CD14-positive monocyte (primary cell): ENCODE measurements around the gene RDH14. TPM values are rescaled to one million over a fixed set of nuclear protein-coding genes. Genes with fewer than 3 reads are reported as not detected.
A peak's percentile ranks its signal among the peaks of the same experiment; 100 is the strongest.

Source experiments
- DNase-seq, 3 donors: peaks; one replicate each; pipeline ENCODE4 v3.0.0-alpha.2; 2011 to 2022
- H2AFZ ChIP-seq: 2 replicates; pipeline ENCODE4 v1.6.0; 2012; ENCODE audit warnings: mild to moderate bottlenecking, low read depth, low read length, inconsistent platforms; ENCODE audit not compliant: insufficient read depth, poor library complexity, severe bottlenecking
- H3K27ac ChIP-seq, 2 donors: 1 replicate in 1 of 2; 2 replicates in 1 of 2; pipeline ENCODE4 v1.5.1; 2012 to 2013; ENCODE audit warnings: low read length in 2 of 2, control low read depth in 1 of 2, inconsistent platforms in 1 of 2, low read depth in 1 of 2, mild to moderate bottlenecking in 1 of 2
- H3K27me3 ChIP-seq, 2 donors: one replicate each; pipeline versions ENCODE4 v1.6.0 to v1.6.1; 2011 to 2013; ENCODE audit warnings: low read length in 2 of 2; ENCODE audit not compliant: control insufficient read depth in 2 of 2, insufficient read depth in 2 of 2
- H3K36me3 ChIP-seq, 2 donors: replicated peaks in 1 of 2; 1 replicate in 1 of 2; 2 replicates in 1 of 2; pipeline versions ENCODE4 v1.5.1 to v1.6.1; 2012 to 2013; ENCODE audit warnings: low read length in 2 of 2, control low read depth in 1 of 2, inconsistent platforms in 1 of 2, mild to moderate bottlenecking in 1 of 2; ENCODE audit not compliant: insufficient read depth in 2 of 2, control insufficient read depth in 1 of 2
- H3K4me1 ChIP-seq, 2 donors: 1 replicate in 1 of 2; 2 replicates in 1 of 2; pipeline versions ENCODE4 v1.5.1 to v1.6.1; 2012 to 2013; ENCODE audit warnings: low read length in 2 of 2, control low read depth in 1 of 2, inconsistent platforms in 1 of 2, mild to moderate bottlenecking in 1 of 2, moderate library complexity in 1 of 2; ENCODE audit not compliant: insufficient read depth in 2 of 2, control insufficient read depth in 1 of 2
- H3K4me2 ChIP-seq: replicated peaks from 2 replicates; pipeline ENCODE3; 2012; ENCODE audit warnings: low read length, moderate library complexity, mild to moderate bottlenecking; ENCODE audit not compliant: poor library complexity, severe bottlenecking; ENCODE audit errors: extremely low read depth
- H3K4me3 ChIP-seq, 3 experiments: fragments of 200-600 bp in 1 of 3; sonication (generic) in 1 of 3; replicated peaks in 1 of 3; 1 replicate in 2 of 3; 2 replicates in 1 of 3; pipeline ENCODE4 v1.5.1; 2011 to 2013; ENCODE audit warnings: low read length in 3 of 3, mild to moderate bottlenecking in 3 of 3, control low read depth in 2 of 3, low read depth in 2 of 3, inconsistent platforms in 1 of 3, moderate library complexity in 1 of 3
- H3K79me2 ChIP-seq: 2 replicates; pipeline ENCODE4 v1.6.0; 2012; ENCODE audit warnings: mild to moderate bottlenecking, control low read depth, inconsistent platforms, low read length, moderate library complexity; ENCODE audit not compliant: insufficient read depth
- H3K9ac ChIP-seq: 2 replicates; pipeline ENCODE4 v1.6.0; 2017; ENCODE audit warnings: low read length, mild to moderate bottlenecking; ENCODE audit not compliant: insufficient read depth, poor library complexity, severe bottlenecking
- H3K9me3 ChIP-seq, 2 donors: replicated peaks in 1 of 2; 1 replicate in 1 of 2; 2 replicates in 1 of 2; pipeline versions ENCODE4 v1.5.1 to v1.6.1; 2012 to 2013; ENCODE audit warnings: low read length in 2 of 2, control low read depth in 1 of 2; ENCODE audit not compliant: control insufficient read depth in 1 of 2, insufficient read depth in 1 of 2
- H4K20me1 ChIP-seq: 2 replicates; pipeline ENCODE4 v1.6.0; 2012; ENCODE audit warnings: mild to moderate bottlenecking, low read length, control low read depth, moderate library complexity; ENCODE audit not compliant: insufficient read depth
- H3K27ac Mint-ChIP-seq, 7 donors: one replicate each; pipeline ENCODE4 v1.8.0; 2020; ENCODE audit warnings: mild to moderate bottlenecking in 7 of 7, mixed read lengths in 7 of 7, moderate library complexity in 6 of 7, inconsistent platforms in 2 of 7
- H3K27me3 Mint-ChIP-seq, 3 donors: one replicate each; pipeline ENCODE4 v1.8.0; 2021 to 2022; ENCODE audit warnings: low read depth in 3 of 3, mild to moderate bottlenecking in 3 of 3, mixed read lengths in 3 of 3, moderate library complexity in 3 of 3, inconsistent platforms in 1 of 3
- H3K36me3 Mint-ChIP-seq, 2 donors: one replicate each; pipeline ENCODE4 v1.8.0; 2020; ENCODE audit warnings: mixed read lengths in 2 of 2, inconsistent platforms in 1 of 2, mild to moderate bottlenecking in 1 of 2
- H3K4me1 Mint-ChIP-seq: one replicate; pipeline ENCODE4 v1.8.0; 2020; ENCODE audit warnings: mild to moderate bottlenecking, mixed read lengths
- H3K4me3 Mint-ChIP-seq, 2 donors: one replicate each; pipeline ENCODE4 v1.8.0; 2020; ENCODE audit warnings: mild to moderate bottlenecking in 2 of 2, mixed read lengths in 2 of 2, moderate library complexity in 1 of 2
- H3K9me3 Mint-ChIP-seq, 7 donors: one replicate each; pipeline ENCODE4 v1.8.0; 2020 to 2022; ENCODE audit warnings: mixed read lengths in 7 of 7, mild to moderate bottlenecking in 6 of 7, moderate library complexity in 6 of 7, inconsistent platforms in 2 of 7
- WGBS: methylation state at CpG from one replicate; pipeline ENCODE4 v1.1.5; 2013; ENCODE audit warnings: missing lambda C conversion rate; ENCODE audit not compliant: insufficient coverage; 5-methylcytosine and 5-hydroxymethylcytosine counted together
- intact Hi-C, 2 donors: fragments of 100-400 bp; cut with micrococcal nuclease; formaldehyde crosslinking; loops; one replicate each; pipeline versions ENCODE4 v1.15.0 to v1.15.1; 2023
- polyA plus RNA-seq, 3 donors: library from polyadenylated mRNA; depleted of rRNA in 1 of 3; unstranded in 2 of 3; stranded (reverse) in 1 of 3; fragments of 300-500 nt in 2 of 3; fragments of >200 nt in 1 of 3; fragmentation: Illumina TruSeq in 2 of 3; gene quantifications; 1 replicate in 2 of 3; 2 replicates in 1 of 3; pipeline ENCODE4 v1.2.3, GENCODE V29; 2012 to 2021
- TF ChIP-seq, protein P1 (sequence below): fragments of 200-600 bp; IDR thresholded peaks from one replicate; pipeline ENCODE4 v1.8.0; 2022; ENCODE audit warnings: antibody characterized with exemption, mild to moderate bottlenecking

The RDH14 gene
- polyA plus RNA-seq, 3 donors = 5.5 to 16.3 (median 14.3) TPM

DNA sequence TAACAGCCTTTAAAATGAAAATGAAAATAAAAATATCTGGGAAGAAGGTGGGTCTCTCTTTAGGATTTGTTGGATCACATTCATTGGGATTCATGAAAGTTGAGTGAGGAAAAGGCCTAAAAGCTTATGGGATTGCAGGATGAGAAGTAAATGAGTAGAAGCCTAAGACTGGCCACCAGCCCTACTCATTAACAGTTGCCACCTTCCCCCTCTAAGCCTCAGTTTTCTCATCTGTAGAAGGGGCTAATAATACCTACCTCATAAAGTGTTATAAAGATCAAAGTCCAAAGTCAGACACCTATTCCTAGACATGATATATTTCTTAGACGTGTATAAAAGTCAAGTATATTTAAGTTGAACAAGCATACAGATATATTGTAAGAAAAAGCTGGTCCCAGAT lies 23.8 kb downstream of the RDH14 start:
- Mint-ChIP-seq H3K4me3 (no peak overlapping the region), H3K36me3 (no peaks in the 10 kb centered on the region), H3K9me3 (peaks cover 0 to 4% (median 0%) of the 10 kb centered on the region in 7 donors), H3K27me3 (peaks cover 4 to 7% (median 4%) of the 10 kb centered on the region in 3 donors), H3K4me1 (no peaks in the 10 kb centered on the region), H3K27ac (no peak overlapping the region)
- no peak overlapping the region for H3K9ac ChIP-seq
- no peaks in the 10 kb centered on the region for H3K4me1 ChIP-seq
- no peak overlapping the region for H3K27ac ChIP-seq
- peaks cover 0 to 3% of the 10 kb centered on the region in 2 donors for H3K27me3 ChIP-seq
- H3K9me3 ChIP-seq = no peaks in the 10 kb centered on the region
- H3K4me3 ChIP-seq = no peak overlapping the region
- DNase-seq = no peak
- no peak overlapping the region for H3K4me2 ChIP-seq
- no peaks in the 10 kb centered on the region for H3K79me2 ChIP-seq
- WGBS = no CpG with 5 or more reads among the region's 1 CpG
- TF ChIP-seq, protein P1, sequence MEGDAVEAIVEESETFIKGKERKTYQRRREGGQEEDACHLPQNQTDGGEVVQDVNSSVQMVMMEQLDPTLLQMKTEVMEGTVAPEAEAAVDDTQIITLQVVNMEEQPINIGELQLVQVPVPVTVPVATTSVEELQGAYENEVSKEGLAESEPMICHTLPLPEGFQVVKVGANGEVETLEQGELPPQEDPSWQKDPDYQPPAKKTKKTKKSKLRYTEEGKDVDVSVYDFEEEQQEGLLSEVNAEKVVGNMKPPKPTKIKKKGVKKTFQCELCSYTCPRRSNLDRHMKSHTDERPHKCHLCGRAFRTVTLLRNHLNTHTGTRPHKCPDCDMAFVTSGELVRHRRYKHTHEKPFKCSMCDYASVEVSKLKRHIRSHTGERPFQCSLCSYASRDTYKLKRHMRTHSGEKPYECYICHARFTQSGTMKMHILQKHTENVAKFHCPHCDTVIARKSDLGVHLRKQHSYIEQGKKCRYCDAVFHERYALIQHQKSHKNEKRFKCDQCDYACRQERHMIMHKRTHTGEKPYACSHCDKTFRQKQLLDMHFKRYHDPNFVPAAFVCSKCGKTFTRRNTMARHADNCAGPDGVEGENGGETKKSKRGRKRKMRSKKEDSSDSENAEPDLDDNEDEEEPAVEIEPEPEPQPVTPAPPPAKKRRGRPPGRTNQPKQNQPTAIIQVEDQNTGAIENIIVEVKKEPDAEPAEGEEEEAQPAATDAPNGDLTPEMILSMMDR = no peak
- intact Hi-C loops = no loop called here
- no peaks in the 10 kb centered on the region for H3K36me3 ChIP-seq
- no peaks in the 10 kb centered on the region for H4K20me1 ChIP-seq
- H2AFZ ChIP-seq = no peak overlapping the region

DNA sequence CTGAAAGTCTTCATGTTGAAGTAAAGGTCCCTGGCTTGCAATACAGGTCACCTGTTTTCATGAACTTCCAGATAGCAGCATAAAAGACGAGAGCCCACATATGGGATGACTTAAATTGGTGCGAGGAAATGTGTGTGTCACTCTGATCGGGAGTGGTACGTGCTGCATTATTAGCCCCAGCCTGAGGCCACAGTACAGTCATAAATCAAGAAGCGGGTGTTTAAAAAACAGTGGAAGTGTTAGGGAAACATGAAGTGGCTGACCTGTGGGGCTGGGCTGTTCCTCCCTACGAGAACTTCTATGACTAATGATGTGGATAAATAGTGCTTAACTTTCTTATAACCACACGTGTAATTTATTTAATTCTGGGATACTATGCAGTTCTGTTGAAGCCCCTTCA lies 24.4 kb downstream of the RDH14 start:
- H3K4me1 ChIP-seq = no peaks in the 10 kb centered on the region
- no peak for DNase-seq
- TF ChIP-seq, protein P1 = no peak
- no peaks in the 10 kb centered on the region for H3K36me3 ChIP-seq
- Mint-ChIP-seq H3K4me3 (peak overlapping the region in 1 of 2 donors; percentile 29), H3K27me3 (peaks cover 4 to 7% (median 4%) of the 10 kb centered on the region in 3 donors), H3K36me3 (no peaks in the 10 kb centered on the region), H3K9me3 (peaks cover 0 to 4% (median 0%) of the 10 kb centered on the region in 7 donors), H3K27ac (no peak overlapping the region), H3K4me1 (no peaks in the 10 kb centered on the region)
- H2AFZ ChIP-seq = no peak overlapping the region
- H3K4me3 ChIP-seq = no peak overlapping the region
- no peak overlapping the region for H3K4me2 ChIP-seq
- no peak overlapping the region for H3K27ac ChIP-seq
- intact Hi-C loops = no loop called here
- no peak overlapping the region for H3K9ac ChIP-seq
- no peaks in the 10 kb centered on the region for H3K9me3 ChIP-seq
- H3K27me3 ChIP-seq = peaks cover 0 to 3% of the 10 kb centered on the region in 2 donors
- 4% methylated on average over 3 of the region's 7 CpGs for WGBS
- no peaks in the 10 kb centered on the region for H4K20me1 ChIP-seq
- H3K79me2 ChIP-seq = no peaks in the 10 kb centered on the region
